NCI-H2029 treated with DMSO at 0.1 percent for 48 hours (cell line): Measurements from ENCODE around the gene ARHGAP6.
A peak's percentile ranks its signal among the peaks of the same experiment; 100 is the strongest.
"Not testable (repeated sequence)": the region's sequence is repeated elsewhere in the genome, so short reads cannot be mapped to it uniquely, and the experiment has no call there.

Experiments
- DNase-seq: peaks from one replicate; lab custom pipeline; 2025; lab: John Stamatoyannopoulos, UW

ARHGAP6 gene

DNA sequence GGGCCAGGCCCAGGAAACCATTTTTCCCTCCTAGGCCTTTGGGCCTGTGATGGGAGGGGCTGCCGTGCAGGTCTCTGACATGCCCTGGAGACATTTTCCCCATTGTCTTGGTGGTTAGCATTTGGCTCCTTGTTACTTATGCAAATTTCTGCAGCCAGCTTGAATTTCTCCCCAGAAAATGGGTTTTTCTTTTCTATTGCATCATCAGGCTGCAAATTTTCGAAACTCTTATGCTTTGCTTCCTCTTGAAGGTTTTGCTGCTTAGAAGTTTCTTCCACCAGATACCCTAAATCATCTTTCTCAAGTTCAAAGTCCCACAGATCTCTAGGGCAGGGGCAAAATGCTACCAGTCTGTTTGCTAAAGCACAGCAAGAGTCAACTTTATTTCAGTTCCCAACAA is 430.3 kb downstream of the ARHGAP6 start:
- not testable (repeated sequence) for DNase-seq

GRCh38 chrX:11215191-11215921 is 450.4 kb downstream of the ARHGAP6 start:
- no peak for DNase-seq

- DNase-seq, result no peak
Observed at GRCh38 chrX:11214346-11215190, 451.2 kb downstream of the ARHGAP6 start.

GRCh38 chrX:11212741-11213140 is 453.0 kb downstream of the ARHGAP6 start:
- DNase-seq, result no peak

GRCh38 chrX:11210415-11210801 is 455.3 kb downstream of the ARHGAP6 start:
- no peak for DNase-seq

DNA sequence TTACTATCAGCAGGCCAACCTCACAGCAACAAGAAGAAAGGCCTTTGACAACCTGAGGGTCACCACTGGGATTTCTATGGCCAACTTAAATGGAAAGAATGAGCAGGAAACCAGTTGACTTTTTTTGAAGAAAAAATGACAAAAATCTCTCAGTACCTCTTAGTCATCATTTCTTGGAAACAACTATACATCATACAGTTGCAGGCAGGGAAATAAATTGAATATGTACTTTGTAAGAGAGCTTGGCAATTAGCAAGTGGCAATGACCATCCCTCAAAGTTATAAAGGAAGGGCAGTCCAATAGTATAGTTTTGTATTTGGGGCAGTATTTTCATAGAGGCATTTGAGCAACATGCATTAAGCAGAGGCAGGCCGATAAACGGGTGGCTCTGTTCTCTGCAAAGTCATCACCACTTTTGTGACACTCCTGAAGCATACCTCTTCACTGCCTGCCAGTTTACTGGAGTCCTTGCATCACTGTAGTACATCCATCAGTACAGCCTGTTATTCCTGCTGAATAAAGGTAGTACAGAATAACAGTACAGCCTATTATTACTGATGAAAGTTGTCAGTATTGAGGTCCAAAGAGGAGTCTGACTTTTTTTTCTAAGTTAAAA is 455.8 kb downstream of the ARHGAP6 start:
- no peak for DNase-seq

DNA sequence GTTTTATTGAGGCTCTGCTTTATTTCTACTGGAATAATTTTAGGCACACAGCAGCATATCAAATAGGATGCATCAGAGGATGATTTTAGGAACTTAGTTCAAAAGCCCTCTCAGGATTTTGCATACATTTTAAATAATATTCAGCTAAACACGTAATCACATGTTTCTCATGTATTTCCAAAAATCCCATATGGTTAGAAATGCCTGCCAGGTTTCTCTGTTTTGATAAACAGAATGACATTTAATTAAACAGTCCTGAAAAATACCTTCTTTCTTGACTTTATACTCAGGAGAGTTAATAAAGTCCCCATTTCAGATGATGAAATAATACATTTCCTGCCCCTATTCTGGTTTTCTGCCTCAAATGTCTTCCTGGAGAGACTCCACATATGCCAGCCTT is 459.0 kb downstream of the ARHGAP6 start:
- DNase-seq, result no peak

DNA sequence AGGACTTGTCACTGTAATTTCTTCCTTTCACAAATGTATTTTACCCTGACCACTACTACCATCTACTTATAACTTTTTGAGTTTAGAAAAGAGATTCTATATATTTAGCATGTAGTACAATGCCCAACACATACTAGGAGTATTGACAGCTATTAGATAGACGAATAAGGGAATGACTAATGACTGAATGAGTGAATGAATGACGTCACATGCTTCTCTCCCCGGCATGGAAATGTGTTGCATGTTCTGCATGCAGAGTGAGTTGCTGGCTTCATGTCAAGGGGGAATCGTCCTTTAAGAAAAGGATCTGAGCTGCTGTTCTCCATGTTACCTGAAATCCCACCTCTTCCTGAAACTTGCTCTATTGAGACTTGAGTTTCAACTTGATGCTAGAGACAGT is 459.9 kb downstream of the ARHGAP6 start:
- DNase-seq, result no peak

DNA sequence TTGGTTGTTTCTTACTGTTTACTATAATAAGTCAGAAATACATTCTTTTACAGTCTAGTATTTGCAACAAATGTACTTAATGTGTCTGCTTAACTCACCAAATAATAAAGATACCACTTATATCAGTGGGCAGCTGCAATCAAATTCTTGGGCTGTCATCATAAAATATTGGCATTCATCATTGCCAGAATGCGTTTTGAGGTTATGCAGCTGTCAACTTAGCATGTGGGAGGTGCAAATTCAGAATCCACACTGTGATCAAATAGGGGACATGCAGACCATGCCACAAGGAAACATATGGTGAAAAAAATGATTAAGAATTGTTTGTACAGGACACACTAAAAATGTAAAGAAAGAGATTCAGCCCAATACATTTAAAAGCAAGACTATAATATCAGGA is 468.0 kb downstream of the ARHGAP6 start:
- DNase-seq, result no peak

- no peak for DNase-seq
Observed at GRCh38 chrX:11196476-11196875, 469.2 kb downstream of the ARHGAP6 start.

DNA sequence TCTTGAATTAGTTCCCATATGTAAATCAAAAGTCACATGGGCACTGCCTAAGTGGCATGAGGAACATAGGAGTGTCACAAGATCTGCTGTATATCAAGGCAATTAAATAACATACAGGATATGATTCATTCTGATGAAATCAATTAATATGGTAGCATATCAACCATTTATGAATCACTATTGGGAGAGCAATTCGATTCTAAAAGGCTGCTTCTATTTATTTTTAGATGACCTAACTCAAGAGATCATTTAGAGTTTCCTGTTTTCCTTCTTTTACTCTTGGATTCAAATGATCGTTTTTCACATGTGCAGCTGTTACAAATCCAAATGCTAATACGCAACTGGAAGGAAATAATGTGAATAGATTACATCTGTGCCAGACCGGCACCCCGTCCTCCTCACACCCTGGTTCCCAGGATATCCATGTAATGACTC is 472.7 kb downstream of the ARHGAP6 start:
- no peak for DNase-seq

DNA sequence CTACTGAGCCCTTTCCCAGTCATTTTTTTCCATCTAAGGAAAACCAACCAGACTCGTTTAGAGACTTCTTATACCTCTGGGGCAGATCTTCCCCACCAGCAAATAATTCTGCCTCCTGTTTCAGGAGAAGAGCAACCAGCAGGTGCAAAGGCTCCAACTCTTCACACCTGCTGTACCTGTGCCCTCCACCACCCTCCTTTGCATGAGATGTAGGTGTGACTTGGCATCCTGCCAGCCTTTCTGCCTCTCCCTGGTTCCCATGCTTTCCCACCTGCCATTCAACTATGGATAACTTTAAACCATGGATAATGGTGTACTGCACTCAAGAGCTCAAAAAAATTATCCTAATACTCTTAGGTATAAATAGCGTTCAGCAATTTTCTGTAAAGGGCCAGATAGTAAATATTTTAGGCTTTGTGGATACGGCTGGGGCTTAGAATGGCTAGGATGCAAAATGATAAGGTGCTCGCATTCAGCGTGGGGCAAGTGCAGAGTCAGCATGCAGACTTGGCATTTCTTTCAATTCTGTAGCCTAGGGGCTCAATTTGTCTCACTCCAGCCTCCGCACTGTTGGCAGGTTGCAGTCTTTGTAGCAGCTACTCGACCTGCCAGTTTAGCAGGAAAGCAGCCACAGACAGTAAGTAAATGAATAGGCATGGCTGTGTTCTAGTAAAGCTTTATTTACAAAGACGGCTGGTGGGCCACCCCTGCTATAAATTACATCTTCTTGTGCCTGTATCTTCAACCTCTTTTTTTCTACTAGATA is 474.8 kb downstream of the ARHGAP6 start:
- DNase-seq, result peak; percentile 57

DNA sequence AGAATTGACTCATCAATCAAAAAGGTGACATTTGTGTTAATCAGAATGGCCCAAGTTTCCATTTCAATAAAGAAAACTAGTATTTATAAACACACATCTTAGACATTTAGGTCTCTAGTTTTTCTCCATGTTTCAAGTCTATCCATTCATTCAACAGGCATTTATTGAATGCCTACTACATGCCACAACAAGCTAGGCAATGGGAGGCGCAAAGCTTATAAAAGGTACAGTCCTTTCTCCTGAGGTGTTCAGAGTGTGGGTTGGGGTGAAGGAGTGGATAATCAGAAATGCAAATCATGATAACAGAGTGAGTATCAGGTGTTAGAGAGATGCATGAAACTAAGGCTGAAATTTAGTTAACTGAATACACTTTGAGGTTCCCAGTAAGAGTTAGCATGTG is 476.6 kb downstream of the ARHGAP6 start:
- no peak for DNase-seq

GRCh38 chrX:11188664-11189063 is 477.1 kb downstream of the ARHGAP6 start:
- DNase-seq, result no peak

DNA sequence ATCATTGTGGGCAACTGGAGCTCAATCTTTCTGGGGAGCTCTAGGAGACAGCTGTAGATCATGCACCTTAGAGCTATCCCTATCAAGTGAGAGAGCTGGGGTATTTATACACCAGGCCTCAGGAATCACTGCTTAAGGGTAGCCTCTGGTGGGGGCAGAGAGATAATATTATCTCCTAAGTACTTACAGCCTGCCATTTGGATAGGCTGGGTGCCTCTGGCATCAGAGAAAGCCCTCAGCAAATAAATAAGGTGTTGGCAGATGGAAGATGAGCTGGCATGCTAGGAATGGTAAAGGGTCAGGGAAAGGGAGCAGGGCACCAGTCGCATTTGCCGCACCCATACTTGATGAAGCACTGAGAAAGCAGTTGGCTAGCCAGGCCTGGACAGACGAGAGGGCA is 478.7 kb downstream of the ARHGAP6 start:
- no peak for DNase-seq

- DNase-seq, result no peak
Observed at GRCh38 chrX:11185861-11186260, 479.9 kb downstream of the ARHGAP6 start.

GRCh38 chrX:11180571-11180970 is 485.1 kb downstream of the ARHGAP6 start:
- DNase-seq, result peak; percentile 36

DNA sequence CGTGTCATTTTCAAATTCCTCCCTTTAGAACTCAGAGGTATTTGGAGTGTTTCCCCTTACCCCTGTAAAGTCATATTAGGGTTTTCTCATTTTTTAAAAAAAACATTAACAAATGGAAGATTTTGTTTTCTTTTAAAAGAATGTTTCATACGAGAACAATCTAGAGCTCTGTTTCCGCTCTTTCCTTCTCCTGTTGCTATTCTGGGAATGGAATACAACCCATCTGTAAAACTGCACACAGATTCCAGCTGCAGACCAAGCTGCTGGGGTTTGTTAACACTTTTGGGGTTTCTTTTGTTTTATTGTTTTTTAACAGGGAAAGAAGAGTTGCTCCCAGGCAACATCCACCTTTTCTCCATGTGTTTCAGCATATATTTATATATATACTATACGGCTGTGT is 493.3 kb downstream of the ARHGAP6 start:
- no peak for DNase-seq

GRCh38 chrX:11171956-11172355 is 493.8 kb downstream of the ARHGAP6 start:
- DNase-seq, result no peak

GRCh38 chrX:11164433-11164832 is 501.3 kb downstream of the ARHGAP6 start:
- DNase-seq, result no peak

DNA sequence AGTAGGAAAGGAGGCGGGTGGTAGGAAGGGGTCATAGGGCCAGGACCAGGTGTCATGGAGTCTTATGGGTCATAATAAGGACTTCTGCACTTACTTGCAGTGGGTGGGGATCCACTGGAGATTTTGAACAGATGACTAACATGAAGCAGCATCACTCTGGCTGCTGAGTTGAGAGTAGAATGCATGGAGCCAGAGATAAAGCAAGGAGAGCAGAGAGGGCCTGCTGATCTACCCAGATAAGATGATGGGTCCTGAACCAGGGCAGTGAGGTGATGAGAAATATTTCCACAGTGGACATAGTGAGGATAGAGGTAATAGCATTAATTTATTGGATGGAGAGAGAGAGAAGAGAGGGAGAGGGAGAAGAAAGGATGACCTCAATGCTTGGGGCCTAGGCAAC is 506.6 kb downstream of the ARHGAP6 start:
- DNase-seq, result no peak
